OCI-LY1 (cell line): Measurements from ENCODE around the gene U2AF1L4.

Experiments used
- H2AFZ ChIP-seq: fragments of 200-600 bp; sonication (generic), shearing (Covaris generic); 2 replicates; pipeline ENCODE4 v1.6.0; 2014; ENCODE audit warnings: antibody characterized with exemption, mild to moderate bottlenecking, low read length
- H3F3A ChIP-seq: fragments of 200-600 bp; sonication (generic), shearing (Covaris generic); 2 replicates; pipeline ENCODE4 v1.6.0; 2014; ENCODE audit warnings: mild to moderate bottlenecking, antibody characterized with exemption, low read length, moderate library complexity; ENCODE audit not compliant: insufficient read depth
- H3K27ac ChIP-seq: fragments of 200-600 bp; sonication (generic); 2 replicates; pipeline ENCODE4 v1.5.1; 2014; ENCODE audit warnings: low read length, mixed run types, mild to moderate bottlenecking, low read depth; ENCODE audit not compliant: poor library complexity, severe bottlenecking
- H3K27me3 ChIP-seq: fragments of 200-600 bp; sonication (generic); 2 replicates; pipeline ENCODE4 v1.6.0; 2014; ENCODE audit warnings: antibody characterized with exemption, mild to moderate bottlenecking, low read length, moderate library complexity; ENCODE audit not compliant: insufficient read depth
- H3K36me3 ChIP-seq: fragments of 200-600 bp; sonication (generic); 2 replicates; pipeline ENCODE4 v1.6.1; 2014; ENCODE audit warnings: mild to moderate bottlenecking, antibody characterized with exemption, low read length, moderate library complexity, mixed read lengths; ENCODE audit not compliant: insufficient read depth
- H3K4me1 ChIP-seq: fragments of 200-600 bp; sonication (generic); 2 replicates; pipeline ENCODE4 v1.5.1; 2014; ENCODE audit warnings: mild to moderate bottlenecking, low read length, moderate library complexity; ENCODE audit not compliant: insufficient read depth, severe bottlenecking
- H3K4me2 ChIP-seq: fragments of 200-600 bp; sonication (generic), shearing (Covaris generic); 2 replicates; pipeline ENCODE4 v1.6.1; 2014; ENCODE audit warnings: low read length
- H3K4me3 ChIP-seq: fragments of 200-600 bp; sonication (generic); 2 replicates; pipeline ENCODE4 v1.5.1; 2014; ENCODE audit warnings: low read length, low read depth, mild to moderate bottlenecking, mixed read lengths; ENCODE audit not compliant: poor library complexity, severe bottlenecking
- H3K79me2 ChIP-seq: fragments of 200-600 bp; shearing (Covaris generic); 2 replicates; pipeline ENCODE4 v1.6.1; 2016; ENCODE audit warnings: mixed run types, low read length, mixed read lengths; ENCODE audit not compliant: insufficient read depth
- H3K9ac ChIP-seq: fragments of 200-600 bp; sonication (generic), shearing (Covaris generic); 2 replicates; pipeline ENCODE4 v1.6.1; 2014; ENCODE audit warnings: mild to moderate bottlenecking, low read length, mixed read lengths
- H3K9me2 ChIP-seq: fragments of 200-600 bp; sonication (generic), shearing (Covaris generic); 2 replicates; pipeline ENCODE4 v1.6.1; 2014; ENCODE audit warnings: low read depth, mild to moderate bottlenecking, low read length, mixed read lengths
- H3K9me3 ChIP-seq: fragments of 200-600 bp; shearing (Covaris generic); 2 replicates; pipeline ENCODE4 v1.6.1; 2014; ENCODE audit warnings: low read length, mixed read lengths
- H4K20me1 ChIP-seq: fragments of 200-600 bp; sonication (generic), shearing (Covaris generic); 2 replicates; pipeline ENCODE4 v1.6.0; 2016; ENCODE audit warnings: mild to moderate bottlenecking, low read length; ENCODE audit not compliant: insufficient read depth
- CTCF ChIP-seq: fragments of 200-600 bp; sonication (generic), shearing (Covaris generic); IDR thresholded peaks from 2 replicates; pipeline ENCODE4 v1.5.1; 2017; ENCODE audit warnings: mild to moderate bottlenecking, antibody characterized with exemption, low read length, moderate library complexity, mixed read lengths
- EZH2 ChIP-seq: fragments of 200-600 bp; sonication (generic), shearing (Covaris generic); IDR thresholded peaks from 2 replicates; pipeline ENCODE4 v1.8.0; 2017; ENCODE audit warnings: borderline replicate concordance, mixed run types, mild to moderate bottlenecking, antibody characterized with exemption, low read length, moderate library complexity, mixed read lengths

The U2AF1L4 gene

GRCh38 chr19:35755550-35756376 lies 10.5 kb upstream of the U2AF1L4 start:
- no peaks in the 10 kb centered on the region for H3K79me2 ChIP-seq
- no peak overlapping the region for H3K27ac ChIP-seq
- H2AFZ ChIP-seq, result no peak overlapping the region
- no peaks in the 10 kb centered on the region for H3K9me3 ChIP-seq
- H3K9ac ChIP-seq, result no peak overlapping the region
- H3K36me3 ChIP-seq, result peaks cover 16% of the 10 kb centered on the region
- no peaks in the 10 kb centered on the region for H3K27me3 ChIP-seq
- H4K20me1 ChIP-seq, result no peaks in the 10 kb centered on the region
- H3K4me3 ChIP-seq, result no peak overlapping the region
- no peak for TF ChIP-seq EZH2
- TF ChIP-seq CTCF, result no peak
- no peaks in the 10 kb centered on the region for H3F3A ChIP-seq
- H3K9me2 ChIP-seq, result no peaks in the 10 kb centered on the region
- H3K4me2 ChIP-seq, result no peak overlapping the region
- H3K4me1 ChIP-seq, result peaks cover 21% of the 10 kb centered on the region

GRCh38 chr19:35755131-35755549 lies 9.9 kb upstream of the U2AF1L4 start:
- Histone ChIP-seq H4K20me1 (no peaks in the 10 kb centered on the region), H2AFZ (no peak overlapping the region), H3K9ac (no peak overlapping the region), H3K9me3 (no peaks in the 10 kb centered on the region), H3K4me1 (peaks cover 21% of the 10 kb centered on the region), H3K36me3 (peaks cover 10% of the 10 kb centered on the region; the same call in 1 of the 2 replicates), H3K9me2 (no peaks in the 10 kb centered on the region), H3K4me2 (no peak overlapping the region), H3K4me3 (no peak overlapping the region), H3K27ac (no peak overlapping the region), H3K27me3 (no peaks in the 10 kb centered on the region), H3F3A (no peaks in the 10 kb centered on the region), H3K79me2 (no peaks in the 10 kb centered on the region)
- TF ChIP-seq CTCF (no peak), EZH2 (no peak)

GRCh38 chr19:35754370-35755130 lies 9.3 kb upstream of the U2AF1L4 start:
- Histone ChIP-seq H3K27ac (no peak overlapping the region), H3F3A (no peaks in the 10 kb centered on the region), H2AFZ (no peak overlapping the region), H3K9me3 (no peaks in the 10 kb centered on the region), H3K9me2 (no peaks in the 10 kb centered on the region), H3K79me2 (no peaks in the 10 kb centered on the region), H3K9ac (no peak overlapping the region), H3K27me3 (no peaks in the 10 kb centered on the region), H3K36me3 (0 out of 2 replicates have a peak, but pooled peaks cover 5% of the 10 kb centered on the region), H3K4me2 (no peak overlapping the region), H3K4me1 (peaks cover 18% of the 10 kb centered on the region), H4K20me1 (no peaks in the 10 kb centered on the region), H3K4me3 (no peak overlapping the region)
- TF ChIP-seq EZH2 (no peak), CTCF (no peak)
